A673 (cell line): ENCODE data around the gene GNL3. TPM values are rescaled to one million over a fixed set of nuclear protein-coding genes. Genes with fewer than 3 reads are reported as not detected.

Experiments used
- BruUV-seq: library from RNA; stranded (reverse); fragments of 400-500 nt; replicated peaks from 2 replicates; lab custom pipeline; 2021; lab: Mats Ljungman, UMichigan
- CTCF ChIA-PET: fragments of 300-600 bp; sonication (Branson Sonifier 250); formaldehyde crosslinking; loops from one replicate; lab custom pipeline; 2022; ENCODE audit warnings: antibody characterized with exemption; lab: Charles Lee
- POLR2A ChIA-PET: fragments of 300-600 bp; sonication (Branson Sonifier 250); formaldehyde crosslinking; loops from one replicate; lab custom pipeline; 2022; ENCODE audit warnings: antibody characterized with exemption; ENCODE audit not compliant: low non-redundant PET; lab: Charles Lee
- DNase-seq: peaks from one replicate; pipeline ENCODE4 v3.0.0-alpha.2; 2015; ENCODE audit warnings: low spot score
- H3K27ac ChIP-seq: fragments of 200-600 bp; sonication (generic); 2 replicates; pipeline ENCODE4 v1.5.1; 2016; ENCODE audit warnings: mixed run types, low read depth, mild to moderate bottlenecking, mixed read lengths, antibody characterized with exemption, low read length; ENCODE audit not compliant: poor library complexity, severe bottlenecking
- H3K27me3 ChIP-seq: fragments of 200-600 bp; sonication (generic); replicated peaks from 2 replicates; pipeline ENCODE4 v1.6.1; 2017; ENCODE audit warnings: mixed run types, low read depth, mild to moderate bottlenecking, mixed read lengths, antibody characterized with exemption, low read length; ENCODE audit not compliant: insufficient read depth, poor library complexity
- H3K36me3 ChIP-seq: fragments of 200-600 bp; sonication (generic); 2 replicates; pipeline ENCODE4 v1.6.1; 2016; ENCODE audit warnings: mixed run types, mild to moderate bottlenecking, mixed read lengths, antibody characterized with exemption, low read length; ENCODE audit not compliant: insufficient read depth, poor library complexity, severe bottlenecking
- H3K4me1 ChIP-seq: fragments of 200-600 bp; sonication (generic); 2 replicates; pipeline ENCODE4 v1.6.1; 2017; ENCODE audit warnings: mixed run types, mild to moderate bottlenecking, mixed read lengths, antibody characterized with exemption, low read length; ENCODE audit not compliant: insufficient read depth, poor library complexity, severe bottlenecking
- H3K4me3 ChIP-seq: fragments of 200-600 bp; sonication (generic); 2 replicates; pipeline ENCODE4 v1.5.1; 2016; ENCODE audit warnings: low read depth, mixed run types, mild to moderate bottlenecking, mixed read lengths, low read length; ENCODE audit not compliant: poor library complexity, severe bottlenecking
- H3K9me3 ChIP-seq: fragments of 200-600 bp; sonication (generic); 2 replicates; pipeline ENCODE4 v1.6.1; 2016; ENCODE audit warnings: mixed run types, low read depth, mild to moderate bottlenecking, mixed read lengths, antibody characterized with exemption, low read length; ENCODE audit not compliant: poor library complexity, severe bottlenecking
- EZH2 ChIP-seq: fragments of 200-600 bp; sonication (generic); IDR thresholded peaks from 2 replicates; pipeline ENCODE4 v1.6.1; 2017; ENCODE audit warnings: borderline replicate concordance, low read depth, mild to moderate bottlenecking, mixed read lengths, antibody characterized with exemption, low read length; ENCODE audit not compliant: poor library complexity, severe bottlenecking
- intact Hi-C: fragments of 100-400 bp; cut with micrococcal nuclease; formaldehyde crosslinking; loops from one replicate; pipeline ENCODE4 v1.10.0; 2022; ENCODE audit not compliant: unreplicated experiment
- total RNA-seq: library from RNA; stranded (reverse); gene quantifications from 2 replicates; pipeline ENCODE4 v1.2.3, GENCODE V29; 2021
- TF ChIP-seq, protein P1 (sequence below): fragments of 300-800, 200-600 bp; sonication (generic); conservative IDR thresholded peaks from 2 replicates; pipeline ENCODE4 v1.5.1; 2017; ENCODE audit warnings: low read depth, mild to moderate bottlenecking, antibody characterized with exemption, low read length, moderate library complexity, mixed read lengths

Gene GNL3
- total RNA-seq, 1 experiment from 2014 or later, result 110 TPM

DNA sequence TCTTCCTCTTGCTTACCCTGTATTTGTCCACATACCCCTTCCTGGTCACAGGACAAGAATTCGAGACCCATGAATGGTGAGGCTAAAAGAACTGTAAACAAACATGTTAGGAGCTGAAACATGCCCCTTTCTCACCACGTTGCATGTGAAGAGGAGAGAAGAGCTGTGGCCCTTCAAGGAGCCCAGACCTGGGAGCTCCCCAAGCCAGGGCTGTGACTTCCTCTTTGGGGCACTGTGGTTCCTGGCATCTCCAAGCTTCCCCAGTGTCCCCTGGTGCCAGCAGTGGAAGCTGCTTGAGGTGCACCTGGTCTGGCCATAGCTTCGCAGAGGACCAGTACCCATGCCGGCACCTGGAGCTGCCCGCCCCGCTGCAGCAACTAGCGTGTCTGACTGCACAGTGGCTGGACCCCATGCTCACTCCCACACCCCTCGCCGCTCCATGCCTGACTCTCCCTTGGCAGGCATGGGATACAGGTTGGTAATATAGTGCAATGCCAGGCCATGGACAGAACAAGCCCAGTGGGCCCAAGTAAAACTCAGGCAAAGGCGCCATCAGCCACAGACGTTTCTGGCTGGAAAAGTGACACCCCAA lies 30.0 kb downstream of the GNL3 start:
- no peak for DNase-seq
- Histone ChIP-seq H3K27ac (no peak overlapping the region), H3K36me3 (no peaks in the 10 kb centered on the region), H3K9me3 (no peaks in the 10 kb centered on the region), H3K4me1 (no peaks in the 10 kb centered on the region), H3K27me3 (no peaks in the 10 kb centered on the region), H3K4me3 (no peak overlapping the region)
- intact Hi-C loops, result no loop called here
- ChIA-PET POLR2A (no interaction called here), CTCF (no interaction called here)
- BruUV-seq, result no TSS peak
- TF ChIP-seq, protein P1, sequence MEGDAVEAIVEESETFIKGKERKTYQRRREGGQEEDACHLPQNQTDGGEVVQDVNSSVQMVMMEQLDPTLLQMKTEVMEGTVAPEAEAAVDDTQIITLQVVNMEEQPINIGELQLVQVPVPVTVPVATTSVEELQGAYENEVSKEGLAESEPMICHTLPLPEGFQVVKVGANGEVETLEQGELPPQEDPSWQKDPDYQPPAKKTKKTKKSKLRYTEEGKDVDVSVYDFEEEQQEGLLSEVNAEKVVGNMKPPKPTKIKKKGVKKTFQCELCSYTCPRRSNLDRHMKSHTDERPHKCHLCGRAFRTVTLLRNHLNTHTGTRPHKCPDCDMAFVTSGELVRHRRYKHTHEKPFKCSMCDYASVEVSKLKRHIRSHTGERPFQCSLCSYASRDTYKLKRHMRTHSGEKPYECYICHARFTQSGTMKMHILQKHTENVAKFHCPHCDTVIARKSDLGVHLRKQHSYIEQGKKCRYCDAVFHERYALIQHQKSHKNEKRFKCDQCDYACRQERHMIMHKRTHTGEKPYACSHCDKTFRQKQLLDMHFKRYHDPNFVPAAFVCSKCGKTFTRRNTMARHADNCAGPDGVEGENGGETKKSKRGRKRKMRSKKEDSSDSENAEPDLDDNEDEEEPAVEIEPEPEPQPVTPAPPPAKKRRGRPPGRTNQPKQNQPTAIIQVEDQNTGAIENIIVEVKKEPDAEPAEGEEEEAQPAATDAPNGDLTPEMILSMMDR, result no peak
- no peak for TF ChIP-seq EZH2

DNA sequence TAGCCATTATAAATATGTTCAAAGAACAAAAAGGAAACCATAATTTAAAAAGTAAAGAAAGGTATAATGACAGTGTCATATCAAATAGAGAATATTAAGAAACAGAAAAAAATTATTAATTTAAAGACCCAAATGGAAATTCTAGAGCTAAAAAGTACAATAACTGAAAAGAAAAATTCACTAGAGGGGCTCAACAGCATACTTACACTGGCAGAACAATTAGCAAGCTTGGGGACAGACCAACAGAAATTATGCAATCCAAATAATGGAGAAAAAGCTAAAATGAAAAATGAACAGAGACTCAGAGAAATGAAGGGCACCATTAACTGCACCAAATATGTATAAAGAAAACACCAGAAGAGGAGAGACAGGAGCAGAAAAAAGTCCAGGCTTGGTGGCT lies 33.8 kb downstream of the GNL3 start:
- POLR2A ChIA-PET, result no interaction called here
- no peak for DNase-seq
- Histone ChIP-seq H3K4me3 (no peak overlapping the region), H3K27me3 (no peaks in the 10 kb centered on the region), H3K4me1 (no peaks in the 10 kb centered on the region), H3K27ac (no peak overlapping the region), H3K9me3 (no peaks in the 10 kb centered on the region), H3K36me3 (no peaks in the 10 kb centered on the region)
- intact Hi-C loops, result no loop called here
- CTCF ChIA-PET, result no interaction called here
- TF ChIP-seq, protein P1, result no peak
- TF ChIP-seq EZH2, result no peak
- no TSS peak for BruUV-seq

DNA sequence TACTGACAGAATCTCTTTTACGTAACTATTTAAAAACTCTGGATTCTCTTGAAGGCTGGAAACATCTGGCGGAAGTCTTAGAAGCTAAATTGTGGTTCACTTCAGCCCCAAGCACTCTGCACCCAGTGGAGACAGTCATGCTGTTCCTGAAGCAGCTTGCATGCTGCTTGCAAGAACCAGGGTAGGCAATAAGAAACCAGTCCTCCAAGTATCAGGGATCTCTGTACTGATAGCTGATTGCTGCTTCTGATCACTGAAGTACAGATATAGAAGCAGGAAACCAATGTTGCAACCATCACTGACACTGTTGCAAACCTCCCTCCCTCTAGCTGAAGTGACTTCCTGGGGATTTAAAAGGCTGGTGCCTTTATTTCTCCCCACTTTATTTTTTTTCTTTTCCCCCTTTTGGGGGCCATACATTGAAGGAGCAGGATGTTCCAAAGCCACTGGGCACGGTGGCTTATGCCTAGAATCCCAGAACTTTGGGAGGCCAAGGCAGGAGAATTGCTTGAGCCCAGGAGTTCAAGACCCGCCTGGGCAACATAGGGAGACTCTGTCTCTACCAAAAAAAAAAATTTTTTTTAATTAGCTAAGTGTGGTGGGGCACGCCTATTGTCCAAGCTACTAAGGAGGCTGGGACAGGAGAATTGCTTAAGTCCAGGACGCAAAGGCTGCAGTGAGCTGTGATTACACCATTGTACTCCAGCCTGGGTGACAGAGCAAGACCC lies 35.3 kb downstream of the GNL3 start:
- POLR2A ChIA-PET, result no interaction called here
- TF ChIP-seq, protein P1, result no peak
- TF ChIP-seq EZH2, result no peak
- H3K9me3 ChIP-seq, result no peaks in the 10 kb centered on the region
- no peak for DNase-seq
- intact Hi-C loops, result no loop called here
- no peaks in the 10 kb centered on the region for H3K4me1 ChIP-seq
- H3K27ac ChIP-seq, result no peak overlapping the region
- H3K27me3 ChIP-seq, result no peaks in the 10 kb centered on the region
- CTCF ChIA-PET, result no interaction called here
- no peaks in the 10 kb centered on the region for H3K36me3 ChIP-seq
- H3K4me3 ChIP-seq, result no peak overlapping the region
- no TSS peak for BruUV-seq
